Stimulated activated CD8-positive, alpha-beta memory T cell treated with anti-CD3 and anti-CD28 coated beads, Interleukin-15, amount 100 ng/mL, for 4 hours (primary cell): ENCODE measurements around the gene KCNAB1.
"Not testable (repeated sequence)": the region's sequence is repeated elsewhere in the genome, so short reads cannot be mapped to it uniquely, and the experiment has no call there.

Source experiments
- DNase-seq, 2 donors: peaks; one replicate each; pipeline ENCODE4 v3.0.0-alpha.2; 2020; ENCODE audit warnings: low read depth in 2 of 2

KCNAB1 gene

GRCh38 chr3:156536524-156537316 lies 416.3 kb downstream of the KCNAB1 start:
- no peak for DNase-seq

- DNase-seq = no peak
Observed at GRCh38 chr3:156539051-156539450, 418.7 kb downstream of the KCNAB1 start.

GRCh38 chr3:156539802-156540201 lies 419.4 kb downstream of the KCNAB1 start:
- no peak for DNase-seq

- no peak for DNase-seq
Observed at GRCh38 chr3:156542101-156543042, 422.0 kb downstream of the KCNAB1 start.

GRCh38 chr3:156543043-156543555 lies 422.7 kb downstream of the KCNAB1 start:
- DNase-seq = no peak

- DNase-seq = no peak
Observed at GRCh38 chr3:156547637-156548036, 427.3 kb downstream of the KCNAB1 start.

GRCh38 chr3:156548041-156548687 lies 427.8 kb downstream of the KCNAB1 start:
- no peak for DNase-seq

GRCh38 chr3:156548902-156549301 lies 428.5 kb downstream of the KCNAB1 start:
- DNase-seq = no peak

- DNase-seq = no peak
Observed at GRCh38 chr3:156551261-156551660, 430.9 kb downstream of the KCNAB1 start.

GRCh38 chr3:156551746-156552145 lies 431.4 kb downstream of the KCNAB1 start:
- no peak for DNase-seq

GRCh38 chr3:156552973-156553372 lies 432.6 kb downstream of the KCNAB1 start:
- DNase-seq = no peak

GRCh38 chr3:156553705-156554356 lies 433.5 kb downstream of the KCNAB1 start:
- DNase-seq = no peak

- DNase-seq = no peak
Observed at GRCh38 chr3:156554515-156554841, 434.1 kb downstream of the KCNAB1 start.

GRCh38 chr3:156554842-156555687 lies 434.7 kb downstream of the KCNAB1 start, which contains the start of gene SSR3:
Gene SSR3 (minus strand): TSS chr3:156555117. CDS start chr3:156555089, 28 bp downstream.
- DNase-seq = peak; percentile 96 to 99

- no peak for DNase-seq
Observed at GRCh38 chr3:156558389-156558788, 438.0 kb downstream of the KCNAB1 start.

- no peak for DNase-seq
Observed at GRCh38 chr3:156559321-156559720, 438.9 kb downstream of the KCNAB1 start.

- DNase-seq = no peak
Observed at GRCh38 chr3:156561533-156561932, 441.2 kb downstream of the KCNAB1 start.

- DNase-seq = not testable (repeated sequence)
Observed at GRCh38 chr3:156562486-156562885, 442.1 kb downstream of the KCNAB1 start.

GRCh38 chr3:156563900-156564682 lies 443.7 kb downstream of the KCNAB1 start:
- no peak for DNase-seq

- not testable (repeated sequence) for DNase-seq
Observed at GRCh38 chr3:156569016-156569415, 448.6 kb downstream of the KCNAB1 start.
